A673 (cell line): ENCODE data around the gene MECR.

Experiments
- EZH2 ChIP-seq: fragments of 200-600 bp; sonication (generic); IDR thresholded peaks from 2 replicates; pipeline ENCODE4 v1.6.1; 2017; ENCODE audit warnings: borderline replicate concordance, low read depth, mild to moderate bottlenecking, mixed read lengths, antibody characterized with exemption, low read length; ENCODE audit not compliant: poor library complexity, severe bottlenecking
- TF ChIP-seq, protein P1 (sequence below): fragments of 300-800, 200-600 bp; sonication (generic); conservative IDR thresholded peaks from 2 replicates; pipeline ENCODE4 v1.5.1; 2017; ENCODE audit warnings: low read depth, mild to moderate bottlenecking, antibody characterized with exemption, low read length, moderate library complexity, mixed read lengths

DNA sequence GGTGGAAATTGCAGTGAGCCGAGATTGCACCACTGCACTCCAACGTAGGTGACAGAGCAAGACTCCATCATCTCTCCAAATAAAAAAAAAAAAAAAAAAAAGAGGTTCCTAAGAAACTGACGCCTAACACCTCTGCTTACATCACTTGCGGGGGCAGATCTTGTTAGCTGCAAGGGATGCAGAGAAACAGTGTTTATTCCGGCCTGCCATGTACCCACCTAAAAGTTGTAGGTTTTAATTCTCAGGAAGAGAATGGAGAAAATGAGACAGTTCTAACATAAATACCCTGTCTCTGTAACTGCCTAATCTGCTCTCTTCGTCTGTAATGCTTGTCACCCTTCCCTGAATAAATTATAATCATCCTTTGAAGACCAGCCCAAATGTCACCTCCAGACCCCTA, 40.0 kb downstream of the MECR start:
- TF ChIP-seq, protein P1, sequence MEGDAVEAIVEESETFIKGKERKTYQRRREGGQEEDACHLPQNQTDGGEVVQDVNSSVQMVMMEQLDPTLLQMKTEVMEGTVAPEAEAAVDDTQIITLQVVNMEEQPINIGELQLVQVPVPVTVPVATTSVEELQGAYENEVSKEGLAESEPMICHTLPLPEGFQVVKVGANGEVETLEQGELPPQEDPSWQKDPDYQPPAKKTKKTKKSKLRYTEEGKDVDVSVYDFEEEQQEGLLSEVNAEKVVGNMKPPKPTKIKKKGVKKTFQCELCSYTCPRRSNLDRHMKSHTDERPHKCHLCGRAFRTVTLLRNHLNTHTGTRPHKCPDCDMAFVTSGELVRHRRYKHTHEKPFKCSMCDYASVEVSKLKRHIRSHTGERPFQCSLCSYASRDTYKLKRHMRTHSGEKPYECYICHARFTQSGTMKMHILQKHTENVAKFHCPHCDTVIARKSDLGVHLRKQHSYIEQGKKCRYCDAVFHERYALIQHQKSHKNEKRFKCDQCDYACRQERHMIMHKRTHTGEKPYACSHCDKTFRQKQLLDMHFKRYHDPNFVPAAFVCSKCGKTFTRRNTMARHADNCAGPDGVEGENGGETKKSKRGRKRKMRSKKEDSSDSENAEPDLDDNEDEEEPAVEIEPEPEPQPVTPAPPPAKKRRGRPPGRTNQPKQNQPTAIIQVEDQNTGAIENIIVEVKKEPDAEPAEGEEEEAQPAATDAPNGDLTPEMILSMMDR = no peak
- TF ChIP-seq EZH2 = no peak
